ENCODE measurements around the gene POMGNT2.

POMGNT2 gene

GRCh38 chr3:43105596-43106292 is at the start of gene POMGNT2:
TSS of gene POMGNT2 (minus strand) at chr3:43106079. CDS start at chr3:43081431, 24,648 bp downstream.
- DNase-seq = peak; percentile 99

DNA sequence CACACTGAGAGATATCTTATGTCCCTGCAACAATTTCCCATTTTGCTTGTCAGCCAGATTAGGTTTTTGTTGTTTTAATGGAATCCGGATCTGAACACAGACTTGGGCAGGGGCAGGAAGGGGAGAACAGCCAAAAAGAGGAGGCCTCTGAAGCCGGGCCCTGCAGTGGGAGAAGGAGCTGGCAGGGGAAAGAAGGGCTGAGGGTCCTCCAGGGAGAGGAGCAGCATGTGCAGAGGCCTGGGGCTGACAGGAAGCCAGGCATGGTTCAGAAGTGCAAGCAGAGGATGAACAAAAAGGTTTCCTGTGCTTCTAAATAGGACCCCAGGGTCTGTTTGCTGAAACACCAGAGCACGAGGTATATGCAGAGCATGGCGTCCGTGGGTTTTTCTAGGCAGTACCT is 49.1 kb upstream of the POMGNT2 start:
- DNase-seq = no peak

DNA sequence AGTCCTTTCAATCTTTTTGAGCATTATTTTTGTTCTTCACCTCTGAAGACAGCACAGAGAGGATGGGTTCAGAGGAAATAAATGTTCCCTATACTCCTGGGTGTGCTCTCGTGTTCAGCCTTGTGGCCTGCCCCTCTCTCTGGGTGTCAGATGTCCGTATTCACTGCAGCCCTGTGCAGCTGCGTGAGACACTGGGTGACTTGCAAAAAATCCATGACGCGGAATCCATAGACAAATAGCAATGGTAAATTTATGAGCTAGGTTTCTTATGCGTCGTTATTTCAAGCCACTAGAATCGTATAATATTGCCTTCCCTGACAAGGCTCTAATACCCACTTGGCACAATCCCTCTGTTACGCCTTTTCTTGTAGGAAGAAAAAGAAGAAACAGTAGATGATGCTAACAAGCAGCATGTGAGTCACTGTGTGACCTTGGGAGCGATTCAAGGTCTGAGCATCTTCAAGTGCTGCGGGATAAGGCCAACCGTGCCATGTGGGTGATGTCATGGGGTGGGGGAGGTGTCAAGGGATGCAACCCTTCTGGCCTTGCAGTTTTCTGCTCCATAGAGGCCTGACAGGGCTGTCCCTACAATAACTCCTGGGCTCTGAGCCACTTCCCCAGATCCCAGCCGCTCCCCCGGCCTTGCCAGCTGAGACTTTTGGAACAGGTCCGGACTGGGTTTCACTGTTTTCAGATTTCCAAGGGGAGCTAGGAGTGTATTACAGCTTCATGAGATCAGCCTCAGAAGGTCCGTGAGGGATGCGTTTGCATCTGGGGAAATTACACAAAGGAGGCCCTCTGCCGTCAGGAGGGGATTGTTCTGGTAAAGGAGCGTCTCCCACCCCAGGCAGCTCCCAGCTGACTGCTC is 47.6 kb upstream of the POMGNT2 start:
- DNase-seq = no peak

DNA sequence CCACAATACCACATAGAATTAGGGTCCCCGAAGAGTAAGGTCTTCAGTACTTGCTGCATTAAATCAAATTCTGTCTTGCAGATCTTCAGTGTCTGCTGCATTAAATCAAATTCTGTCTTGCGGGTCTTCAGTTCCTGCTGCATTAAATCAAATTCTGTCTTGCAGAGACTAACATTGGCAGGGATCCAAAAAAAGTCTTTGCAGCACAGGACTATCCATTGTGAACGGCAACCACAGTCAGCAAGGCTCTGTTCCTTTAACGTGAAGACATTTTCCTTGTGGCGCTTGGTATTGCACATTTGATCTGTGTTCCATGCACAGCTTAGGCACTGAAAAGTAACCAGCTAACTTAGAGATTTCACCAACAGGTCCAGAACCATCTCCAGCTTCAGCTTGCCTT is 46.8 kb upstream of the POMGNT2 start:
- DNase-seq = no peak

DNA sequence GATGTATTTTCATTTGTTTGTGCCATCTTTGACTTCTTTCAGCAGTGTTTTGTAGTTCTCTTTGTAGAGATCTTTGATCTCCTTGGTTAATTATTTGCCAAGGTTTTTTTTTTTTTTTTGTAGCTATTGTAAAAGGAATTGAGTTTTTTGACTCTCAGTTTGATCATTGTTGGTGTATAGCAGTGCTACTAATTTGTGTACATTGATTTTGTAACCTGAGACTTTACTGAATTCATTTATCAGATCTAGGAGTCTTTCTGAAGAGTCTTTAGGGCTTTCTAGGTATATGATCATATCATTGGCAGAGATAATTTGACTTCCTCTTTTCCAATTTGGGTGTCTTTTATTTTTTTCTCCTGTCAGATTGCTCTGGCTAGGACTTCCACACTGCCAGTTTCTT is 42.2 kb upstream of the POMGNT2 start:
- no peak for DNase-seq

GRCh38 chr3:43146599-43146998 is 40.7 kb upstream of the POMGNT2 start:
- no peak for DNase-seq

DNA sequence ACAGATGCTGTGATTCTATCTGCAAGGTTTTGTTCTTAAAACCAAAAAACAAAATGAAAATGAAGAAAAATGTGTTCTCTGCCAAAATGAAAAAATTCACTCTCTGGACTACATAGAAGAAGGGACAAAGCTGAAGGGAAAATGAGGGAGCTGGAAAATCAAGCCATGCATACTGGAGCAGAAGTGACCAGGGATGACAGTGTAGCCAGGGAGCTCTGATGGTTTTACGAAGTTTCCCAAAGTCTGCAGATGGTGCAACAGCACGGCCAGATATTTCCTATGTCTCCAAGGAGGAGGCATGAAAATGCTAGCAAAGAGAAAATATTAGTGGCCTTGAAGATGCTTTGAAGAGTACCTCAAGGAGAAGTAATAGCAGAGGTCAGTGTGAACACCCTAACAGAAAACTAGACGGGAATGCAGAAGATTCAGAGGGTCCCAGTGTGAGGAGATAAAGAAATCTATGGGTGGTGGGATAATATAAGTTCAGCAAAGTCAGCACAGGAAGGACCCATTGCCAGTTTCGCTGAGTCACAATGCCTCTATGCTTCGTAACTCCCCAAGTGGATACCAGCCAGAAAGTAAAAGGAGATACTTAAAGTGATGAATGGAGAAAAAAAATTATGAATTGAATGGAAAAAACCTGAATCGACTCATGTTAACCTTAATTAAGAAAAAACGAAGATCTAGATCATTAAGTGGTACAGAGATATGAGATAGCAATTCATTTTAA is 39.0 kb upstream of the POMGNT2 start:
- DNase-seq = no peak

DNA sequence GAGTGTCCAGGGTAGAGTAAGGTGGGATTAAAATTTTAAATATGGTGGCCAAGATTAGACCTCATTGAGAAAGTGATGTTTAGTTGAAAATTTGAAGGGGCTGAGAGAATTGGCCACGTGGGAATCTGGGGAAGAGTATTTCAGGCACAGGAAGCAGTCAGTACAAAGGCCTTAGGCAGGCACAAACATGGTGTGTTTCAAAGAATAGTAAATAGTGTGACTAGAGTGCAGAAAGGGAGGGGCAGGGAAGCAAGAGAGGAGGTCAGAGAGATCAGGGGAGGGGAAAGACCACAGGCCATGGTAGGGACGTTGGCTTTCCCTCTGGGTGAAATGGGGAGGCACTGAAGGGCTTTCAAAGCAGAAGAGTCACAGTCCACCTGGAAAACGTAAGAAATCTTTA is 36.6 kb upstream of the POMGNT2 start:
- no peak for DNase-seq

DNA sequence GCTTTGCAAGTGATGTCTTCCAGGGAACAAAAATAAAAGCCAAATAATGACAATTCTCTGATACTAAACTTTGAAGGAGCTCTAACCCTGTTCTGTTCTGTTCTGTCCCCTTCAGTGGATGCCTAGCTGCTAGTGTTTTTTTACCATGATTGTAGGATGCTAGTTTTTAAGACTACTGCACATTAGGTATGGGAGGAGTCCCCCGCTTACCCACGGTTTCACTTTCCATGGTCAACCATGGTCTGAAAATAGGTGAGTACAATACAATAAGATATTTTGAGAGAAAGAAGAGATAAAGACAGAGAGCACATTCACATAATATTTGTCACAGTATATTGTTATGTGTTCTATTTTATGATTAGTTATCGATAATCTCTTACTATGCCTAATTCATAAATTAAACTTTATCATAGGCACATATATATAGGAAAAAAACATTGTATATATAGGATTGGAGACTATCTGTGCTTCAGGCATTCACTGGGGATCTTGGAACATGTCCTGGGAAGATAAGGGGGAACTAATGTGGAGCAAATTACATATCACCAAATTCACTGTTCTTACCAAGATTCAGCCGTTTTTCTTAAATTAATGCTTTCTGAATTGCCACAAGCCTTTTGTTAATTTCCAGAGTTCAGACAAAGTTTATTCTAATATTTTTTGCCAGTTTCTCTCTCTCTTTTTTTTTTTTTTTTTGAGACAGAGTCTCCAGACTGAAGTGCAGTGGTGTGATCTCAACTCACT is 32.8 kb upstream of the POMGNT2 start:
- no peak for DNase-seq

DNA sequence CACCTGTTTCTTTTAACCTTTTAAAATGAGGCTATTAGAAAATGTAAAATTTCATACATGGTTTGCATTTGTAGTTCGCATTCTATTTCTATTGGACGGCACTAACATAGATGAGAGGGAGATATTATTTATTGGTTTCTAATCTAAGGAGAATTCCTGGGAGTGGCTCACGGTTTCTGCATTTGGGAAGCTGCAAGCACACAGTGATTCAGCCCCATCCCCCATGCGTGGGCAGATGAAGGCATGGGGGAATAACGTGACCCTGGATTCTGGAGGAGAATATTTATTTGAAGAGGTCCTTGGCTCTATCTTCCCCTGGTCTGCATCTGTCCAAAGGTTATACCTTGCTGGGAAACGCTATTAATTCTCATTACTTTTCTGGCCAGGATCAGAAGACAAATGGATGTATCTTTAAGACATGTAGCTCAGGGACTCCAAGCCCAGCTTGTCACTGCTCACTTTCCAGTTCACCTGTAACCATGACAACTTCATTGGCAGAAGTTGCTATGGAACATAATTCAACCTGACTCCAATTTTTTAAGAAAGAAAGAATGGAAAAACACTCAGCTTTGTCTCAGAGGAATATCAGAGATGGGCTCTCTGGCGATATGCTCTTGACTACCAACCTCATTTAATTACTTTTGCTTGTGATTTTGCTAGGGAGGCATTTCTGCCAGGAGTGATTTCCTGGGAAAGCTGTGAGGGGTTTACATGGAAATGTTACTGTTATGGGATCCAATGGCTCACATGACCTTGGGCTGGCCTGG is 27.2 kb upstream of the POMGNT2 start:
- no peak for DNase-seq

DNA sequence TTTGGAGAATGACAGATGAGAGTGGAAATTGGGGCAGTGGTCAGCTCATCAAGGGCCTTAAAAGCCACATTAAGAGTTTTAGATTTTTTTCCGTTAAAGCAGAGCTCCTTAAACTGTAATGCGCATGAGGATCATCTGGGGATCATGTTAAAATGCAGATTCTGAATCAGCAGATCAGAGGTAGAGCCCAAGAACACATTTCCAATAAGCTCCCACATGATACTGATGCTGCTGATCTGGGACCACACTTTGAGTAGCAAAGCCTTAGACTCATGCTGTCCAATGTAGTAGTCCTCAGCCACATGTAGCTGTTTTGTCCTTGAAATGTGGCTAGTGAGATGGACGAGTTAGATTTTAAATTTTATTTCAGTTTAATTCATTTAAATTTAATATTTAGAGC is 26.3 kb upstream of the POMGNT2 start:
- no peak for DNase-seq

DNA sequence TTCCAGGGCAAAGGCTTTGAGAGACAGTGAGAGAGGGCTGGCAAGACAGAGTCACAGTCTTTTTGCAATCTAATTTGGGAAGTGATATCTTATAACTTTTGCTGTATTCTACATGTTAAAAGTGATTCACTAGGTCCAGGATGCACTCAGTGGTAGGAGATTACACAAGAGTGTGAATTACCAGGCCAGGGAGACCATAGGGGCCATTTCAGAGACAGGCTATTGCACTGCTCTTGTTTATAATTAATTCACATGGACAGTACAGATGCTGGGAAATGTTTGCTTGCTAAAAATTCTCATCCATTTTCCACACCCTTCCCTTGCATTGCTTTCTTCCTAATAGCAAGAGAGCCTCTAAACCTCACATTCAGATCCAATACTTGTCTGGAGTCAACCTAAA is 22.6 kb upstream of the POMGNT2 start:
- DNase-seq = no peak

DNA sequence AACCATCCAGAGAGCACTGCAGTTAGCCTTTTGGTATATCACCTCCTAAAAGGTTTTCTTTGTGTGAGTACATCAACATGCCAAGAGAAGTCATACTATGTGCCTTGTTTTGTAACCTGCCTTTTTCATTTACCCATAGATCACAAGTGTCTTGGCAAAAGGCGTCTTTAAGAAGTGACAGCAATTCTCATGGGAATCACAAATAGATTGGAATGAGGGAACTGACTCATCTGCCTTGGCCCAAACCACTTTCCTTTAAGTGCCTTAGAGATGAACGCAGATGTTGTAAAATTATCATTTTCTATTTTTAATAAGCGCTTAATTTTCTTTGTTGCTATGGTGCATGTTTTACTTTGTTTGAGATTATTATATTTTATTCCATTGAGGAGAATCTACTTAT is 20.7 kb upstream of the POMGNT2 start:
- no peak for DNase-seq

DNA sequence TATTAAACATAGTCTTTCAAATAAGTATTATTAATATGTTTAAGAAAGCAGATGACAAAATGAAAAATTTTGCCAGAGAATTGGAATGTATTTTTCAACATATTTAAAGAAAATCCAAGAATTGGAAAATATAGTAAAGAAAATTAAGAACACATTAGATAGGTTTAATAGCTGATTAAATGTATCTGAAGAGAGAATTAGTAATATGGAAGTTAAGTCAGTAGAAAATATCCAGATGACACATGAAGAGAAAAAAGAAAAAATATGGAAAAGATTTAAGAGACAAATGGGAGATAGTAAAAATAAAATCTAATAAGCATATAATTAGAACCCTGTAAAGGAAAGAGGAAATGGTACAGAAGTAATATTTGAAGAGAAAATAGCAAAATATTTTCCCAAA is 18.0 kb upstream of the POMGNT2 start:
- DNase-seq = no peak

- no peak for DNase-seq
Observed at GRCh38 chr3:43120937-43121336, 15.1 kb upstream of the POMGNT2 start.

DNA sequence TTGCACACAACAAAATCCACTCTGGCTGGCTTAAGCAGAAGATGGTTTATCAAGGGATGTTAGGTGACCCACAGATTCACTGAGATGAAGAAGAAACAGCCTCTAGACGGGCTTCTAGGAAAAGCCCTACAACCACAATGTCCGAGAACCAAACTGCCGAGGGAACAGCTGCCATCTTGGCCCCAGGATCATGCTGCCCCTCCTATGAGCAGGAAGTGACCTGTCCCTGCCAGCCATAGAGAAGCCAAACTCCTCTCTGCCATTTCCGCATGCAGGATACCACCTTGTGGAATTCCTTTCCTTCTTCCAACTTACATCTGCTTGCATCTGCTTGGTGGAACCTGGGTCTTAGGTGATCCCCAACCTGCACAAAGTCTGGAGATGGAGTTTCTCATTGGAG is 11.4 kb upstream of the POMGNT2 start:
- no peak for DNase-seq

- DNase-seq = no peak
Observed at GRCh38 chr3:43113671-43114070, 7.8 kb upstream of the POMGNT2 start.

- no peak for DNase-seq
Observed at GRCh38 chr3:43106293-43106628, 382 bp upstream of the POMGNT2 start.

- no peak for DNase-seq
Observed at GRCh38 chr3:43104660-43105595, 951 bp downstream of the POMGNT2 start.

GRCh38 chr3:43104039-43104438 is 1.8 kb downstream of the POMGNT2 start:
- no peak for DNase-seq

All from 8988T (cell line).